Measurements from ENCODE around the gene TBCD.

DNA sequence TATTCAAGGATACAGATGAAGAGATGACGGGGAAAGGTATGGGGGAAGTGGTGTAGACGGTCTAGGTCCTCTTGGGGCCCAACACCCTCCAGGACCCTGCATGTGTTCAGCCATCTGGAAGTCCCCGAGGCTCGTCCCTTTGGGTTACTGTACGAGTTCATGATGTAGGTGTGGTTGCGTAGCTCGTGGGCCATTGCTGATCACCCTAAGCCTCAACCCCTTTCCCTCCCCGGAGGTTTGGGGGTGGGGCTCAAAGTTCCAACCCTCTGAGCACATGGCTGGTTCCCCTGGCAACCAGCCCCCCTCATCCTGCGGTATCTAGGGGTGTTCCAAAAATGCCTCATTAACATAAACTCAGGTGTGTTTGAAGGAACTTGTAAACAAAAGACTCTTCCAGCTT lies 228.8 kb downstream of the TBCD start:
- TF ChIP-seq, protein P1, sequence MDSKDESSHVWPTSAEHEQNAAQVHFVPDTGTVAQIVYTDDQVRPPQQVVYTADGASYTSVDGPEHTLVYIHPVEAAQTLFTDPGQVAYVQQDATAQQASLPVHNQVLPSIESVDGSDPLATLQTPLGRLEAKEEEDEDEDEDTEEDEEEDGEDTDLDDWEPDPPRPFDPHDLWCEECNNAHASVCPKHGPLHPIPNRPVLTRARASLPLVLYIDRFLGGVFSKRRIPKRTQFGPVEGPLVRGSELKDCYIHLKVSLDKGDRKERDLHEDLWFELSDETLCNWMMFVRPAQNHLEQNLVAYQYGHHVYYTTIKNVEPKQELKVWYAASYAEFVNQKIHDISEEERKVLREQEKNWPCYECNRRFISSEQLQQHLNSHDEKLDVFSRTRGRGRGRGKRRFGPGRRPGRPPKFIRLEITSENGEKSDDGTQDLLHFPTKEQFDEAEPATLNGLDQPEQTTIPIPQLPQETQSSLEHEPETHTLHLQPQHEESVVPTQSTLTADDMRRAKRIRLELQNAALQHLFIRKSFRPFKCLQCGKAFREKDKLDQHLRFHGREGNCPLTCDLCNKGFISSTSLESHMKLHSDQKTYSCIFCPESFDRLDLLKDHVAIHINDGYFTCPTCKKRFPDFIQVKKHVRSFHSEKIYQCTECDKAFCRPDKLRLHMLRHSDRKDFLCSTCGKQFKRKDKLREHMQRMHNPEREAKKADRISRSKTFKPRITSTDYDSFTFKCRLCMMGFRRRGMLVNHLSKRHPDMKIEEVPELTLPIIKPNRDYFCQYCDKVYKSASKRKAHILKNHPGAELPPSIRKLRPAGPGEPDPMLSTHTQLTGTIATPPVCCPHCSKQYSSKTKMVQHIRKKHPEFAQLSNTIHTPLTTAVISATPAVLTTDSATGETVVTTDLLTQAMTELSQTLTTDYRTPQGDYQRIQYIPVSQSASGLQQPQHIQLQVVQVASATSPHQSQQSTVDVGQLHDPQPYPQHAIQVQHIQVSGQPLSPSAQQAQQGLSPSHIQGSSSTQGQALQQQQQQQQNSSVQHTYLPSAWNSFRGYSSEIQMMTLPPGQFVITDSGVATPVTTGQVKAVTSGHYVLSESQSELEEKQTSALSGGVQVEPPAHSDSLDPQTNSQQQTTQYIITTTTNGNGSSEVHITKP (IDR thresholded peaks at IDR 0.05; ENCODE audit: partially characterized antibody), result no peak
- TF ChIP-seq EZH2 (IDR thresholded peaks at IDR 0.05; ENCODE audit: borderline replicate concordance, low read depth, low read length) (no peak), CEBPB (tag; IDR thresholded peaks at IDR 0.05) (no peak), NRF1 (conservative IDR thresholded peaks at IDR 0.05 in 1 of 2, IDR thresholded peaks at IDR 0.05 in 1 of 2) (no peak), ZNF311 (CRISPR knock-in tag; IDR thresholded peaks at IDR 0.05) (no peak), EGR1 (conservative IDR thresholded peaks at IDR 0.05) (no peak), EP300 (IDR thresholded peaks at IDR 0.05; ENCODE audit: low read length) (no peak), PHTF2 (CRISPR knock-in tag; IDR thresholded peaks at IDR 0.05) (no peak), ZNF24 (IDR thresholded peaks at IDR 0.05) (no peak), ZNF3 (CRISPR knock-in tag; IDR thresholded peaks at IDR 0.05) (no peak)
- TF ChIP-seq, protein P2, sequence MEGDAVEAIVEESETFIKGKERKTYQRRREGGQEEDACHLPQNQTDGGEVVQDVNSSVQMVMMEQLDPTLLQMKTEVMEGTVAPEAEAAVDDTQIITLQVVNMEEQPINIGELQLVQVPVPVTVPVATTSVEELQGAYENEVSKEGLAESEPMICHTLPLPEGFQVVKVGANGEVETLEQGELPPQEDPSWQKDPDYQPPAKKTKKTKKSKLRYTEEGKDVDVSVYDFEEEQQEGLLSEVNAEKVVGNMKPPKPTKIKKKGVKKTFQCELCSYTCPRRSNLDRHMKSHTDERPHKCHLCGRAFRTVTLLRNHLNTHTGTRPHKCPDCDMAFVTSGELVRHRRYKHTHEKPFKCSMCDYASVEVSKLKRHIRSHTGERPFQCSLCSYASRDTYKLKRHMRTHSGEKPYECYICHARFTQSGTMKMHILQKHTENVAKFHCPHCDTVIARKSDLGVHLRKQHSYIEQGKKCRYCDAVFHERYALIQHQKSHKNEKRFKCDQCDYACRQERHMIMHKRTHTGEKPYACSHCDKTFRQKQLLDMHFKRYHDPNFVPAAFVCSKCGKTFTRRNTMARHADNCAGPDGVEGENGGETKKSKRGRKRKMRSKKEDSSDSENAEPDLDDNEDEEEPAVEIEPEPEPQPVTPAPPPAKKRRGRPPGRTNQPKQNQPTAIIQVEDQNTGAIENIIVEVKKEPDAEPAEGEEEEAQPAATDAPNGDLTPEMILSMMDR (IDR thresholded peaks at IDR 0.05 in 2 of 3, conservative IDR thresholded peaks at IDR 0.05 in 1 of 3; ENCODE audit: insufficient read depth in 2 of 3, low read depth in 1 of 3, low read length in 3 of 3), result no peak
- TF ChIP-seq, protein P3, sequence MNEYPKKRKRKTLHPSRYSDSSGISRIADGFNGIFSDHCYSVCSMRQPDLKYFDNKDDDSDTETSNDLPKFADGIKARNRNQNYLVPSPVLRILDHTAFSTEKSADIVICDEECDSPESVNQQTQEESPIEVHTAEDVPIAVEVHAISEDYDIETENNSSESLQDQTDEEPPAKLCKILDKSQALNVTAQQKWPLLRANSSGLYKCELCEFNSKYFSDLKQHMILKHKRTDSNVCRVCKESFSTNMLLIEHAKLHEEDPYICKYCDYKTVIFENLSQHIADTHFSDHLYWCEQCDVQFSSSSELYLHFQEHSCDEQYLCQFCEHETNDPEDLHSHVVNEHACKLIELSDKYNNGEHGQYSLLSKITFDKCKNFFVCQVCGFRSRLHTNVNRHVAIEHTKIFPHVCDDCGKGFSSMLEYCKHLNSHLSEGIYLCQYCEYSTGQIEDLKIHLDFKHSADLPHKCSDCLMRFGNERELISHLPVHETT (CRISPR knock-in tag; conservative IDR thresholded peaks at IDR 0.05 in 1 of 2, IDR thresholded peaks at IDR 0.05 in 1 of 2), result no peak
- TF ChIP-seq, protein P4, sequence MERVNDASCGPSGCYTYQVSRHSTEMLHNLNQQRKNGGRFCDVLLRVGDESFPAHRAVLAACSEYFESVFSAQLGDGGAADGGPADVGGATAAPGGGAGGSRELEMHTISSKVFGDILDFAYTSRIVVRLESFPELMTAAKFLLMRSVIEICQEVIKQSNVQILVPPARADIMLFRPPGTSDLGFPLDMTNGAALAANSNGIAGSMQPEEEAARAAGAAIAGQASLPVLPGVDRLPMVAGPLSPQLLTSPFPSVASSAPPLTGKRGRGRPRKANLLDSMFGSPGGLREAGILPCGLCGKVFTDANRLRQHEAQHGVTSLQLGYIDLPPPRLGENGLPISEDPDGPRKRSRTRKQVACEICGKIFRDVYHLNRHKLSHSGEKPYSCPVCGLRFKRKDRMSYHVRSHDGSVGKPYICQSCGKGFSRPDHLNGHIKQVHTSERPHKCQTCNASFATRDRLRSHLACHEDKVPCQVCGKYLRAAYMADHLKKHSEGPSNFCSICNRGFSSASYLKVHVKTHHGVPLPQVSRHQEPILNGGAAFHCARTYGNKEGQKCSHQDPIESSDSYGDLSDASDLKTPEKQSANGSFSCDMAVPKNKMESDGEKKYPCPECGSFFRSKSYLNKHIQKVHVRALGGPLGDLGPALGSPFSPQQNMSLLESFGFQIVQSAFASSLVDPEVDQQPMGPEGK (CRISPR knock-in tag; IDR thresholded peaks at IDR 0.05; ENCODE audit: borderline replicate concordance), result no peak
- TF ChIP-seq, protein P5, sequence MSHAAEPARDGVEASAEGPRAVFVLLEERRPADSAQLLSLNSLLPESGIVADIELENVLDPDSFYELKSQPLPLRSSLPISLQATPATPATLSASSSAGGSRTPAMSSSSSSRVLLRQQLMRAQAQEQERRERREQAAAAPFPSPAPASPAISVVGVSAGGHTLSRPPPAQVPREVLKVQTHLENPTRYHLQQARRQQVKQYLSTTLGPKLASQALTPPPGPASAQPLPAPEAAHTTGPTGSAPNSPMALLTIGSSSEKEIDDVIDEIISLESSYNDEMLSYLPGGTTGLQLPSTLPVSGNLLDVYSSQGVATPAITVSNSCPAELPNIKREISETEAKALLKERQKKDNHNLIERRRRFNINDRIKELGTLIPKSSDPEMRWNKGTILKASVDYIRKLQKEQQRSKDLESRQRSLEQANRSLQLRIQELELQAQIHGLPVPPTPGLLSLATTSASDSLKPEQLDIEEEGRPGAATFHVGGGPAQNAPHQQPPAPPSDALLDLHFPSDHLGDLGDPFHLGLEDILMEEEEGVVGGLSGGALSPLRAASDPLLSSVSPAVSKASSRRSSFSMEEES (CRISPR knock-in tag; IDR thresholded peaks at IDR 0.05), result no peak
